A549 treated with GW870086 at 1 μM for 4 hours (cell line): Measurements from ENCODE around the gene CD53. TPM values are rescaled to one million over a fixed set of nuclear protein-coding genes. Genes with fewer than 3 reads are reported as not detected.

Experiments
- total RNA-seq: library from RNA; stranded (reverse); fragments of 200-300 nt; extraction: Qiagen RNA extraction; gene quantifications from 5 replicates; pipeline ENCODE4 v1.2.3, GENCODE V29; 2022; ENCODE audit warnings: low read depth

CD53 gene
- not detected in 5 replicates for total RNA-seq

GRCh38 chr1:110872745-110873720 lies at the start of gene CD53:
Gene CD53 (plus strand): TSS chr1:110873148. CDS start chr1:110891409, 18,261 bp downstream.

Other genes with a start within 250 kb of the CD53 start
- not detected in 5 replicates for gene KCNA3, start 198.2 kb upstream of the CD53 start, total RNA-seq
- gene LRIF1, start 90.8 kb downstream of the CD53 start, total RNA-seq = 15.9 to 21.4 TPM (median 18.4 TPM) in 5 replicates